Activated T-cell treated with anti-CD3 and anti-CD28 coated beads for 48 hours (primary cell): Measurements from ENCODE around the gene TBRG4.

ENCODE experiments used
- DNase-seq: peaks from one replicate; pipeline ENCODE4 v3.0.0-alpha.2; 2020; ENCODE audit warnings: low read depth

The TBRG4 gene

GRCh38 chr7:45055016-45055415 lies 56.5 kb downstream of the TBRG4 start:
- DNase-seq = no peak

- no peak for DNase-seq
Observed at GRCh38 chr7:45054442-45054841, 57.1 kb downstream of the TBRG4 start.

- no peak for DNase-seq
Observed at GRCh38 chr7:45053941-45054340, 57.6 kb downstream of the TBRG4 start.

- DNase-seq = no peak
Observed at GRCh38 chr7:45053401-45053800, 58.1 kb downstream of the TBRG4 start.

- DNase-seq = no peak
Observed at GRCh38 chr7:45052011-45052410, 59.5 kb downstream of the TBRG4 start.

- no peak for DNase-seq
Observed at GRCh38 chr7:45050198-45050597, 61.3 kb downstream of the TBRG4 start.
